ENCODE results near the gene CDC16. TPM values are rescaled to one million over a fixed set of nuclear protein-coding genes. Genes with fewer than 3 reads are reported as not detected.

The CDC16 gene
- total and polyA plus RNA-seq, 2 of the 8 experiments (the other 6 are each of a cell fraction or from before 2014, with no cell fraction given) = 42.5 to 83.4 TPM

- TF ChIP-seq CHD7 (IDR thresholded peaks at IDR 0.05; ENCODE audit: insufficient replicate concordance, low read length) (no peak), JUN (IDR thresholded peaks at IDR 0.05; ENCODE audit: low read depth, low read length) (no peak), MAX (IDR thresholded peaks at IDR 0.05) (peak; percentile 59), TAF7 (optimal IDR thresholded peaks at IDR 0.05; ENCODE audit: borderline replicate concordance, low read depth, low read length) (peak; percentile 37), TBP (IDR thresholded peaks at IDR 0.05; ENCODE audit: low read depth, low read length) (peak; percentile 46; the same call in 1 of the 2 replicates), EGR1 (IDR thresholded peaks at IDR 0.05; ENCODE audit: borderline replicate concordance, low read depth, low read length) (peak; percentile 78), SIX5 (IDR thresholded peaks at IDR 0.05; ENCODE audit: low read depth, low read length) (no peak), BRCA1 (IDR thresholded peaks at IDR 0.05; ENCODE audit: low read depth, low read length) (no peak)
- TF ChIP-seq, protein P1, sequence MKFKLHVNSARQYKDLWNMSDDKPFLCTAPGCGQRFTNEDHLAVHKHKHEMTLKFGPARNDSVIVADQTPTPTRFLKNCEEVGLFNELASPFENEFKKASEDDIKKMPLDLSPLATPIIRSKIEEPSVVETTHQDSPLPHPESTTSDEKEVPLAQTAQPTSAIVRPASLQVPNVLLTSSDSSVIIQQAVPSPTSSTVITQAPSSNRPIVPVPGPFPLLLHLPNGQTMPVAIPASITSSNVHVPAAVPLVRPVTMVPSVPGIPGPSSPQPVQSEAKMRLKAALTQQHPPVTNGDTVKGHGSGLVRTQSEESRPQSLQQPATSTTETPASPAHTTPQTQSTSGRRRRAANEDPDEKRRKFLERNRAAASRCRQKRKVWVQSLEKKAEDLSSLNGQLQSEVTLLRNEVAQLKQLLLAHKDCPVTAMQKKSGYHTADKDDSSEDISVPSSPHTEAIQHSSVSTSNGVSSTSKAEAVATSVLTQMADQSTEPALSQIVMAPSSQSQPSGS (IDR thresholded peaks at IDR 0.05; ENCODE audit: low read length) = no peak
Measured at GRCh38 chr13:114226699-114227323, 7.9 kb upstream of the CDC16 start (continued).
